Left ventricle myocardium superior (tissue), 1 donor: ENCODE data around the gene ADGRG2. TPM values are rescaled to one million over a fixed set of nuclear protein-coding genes. Genes with fewer than 3 reads are reported as not detected.

Experiments used
- ATAC-seq: fragments of 200-7000 bp; cut with Tn5 transposase; one replicate; pipeline ENCODE4 v1.9.1; 2020; ENCODE audit warnings: mild to moderate bottlenecking, moderate library complexity
- DNase-seq: peaks from one replicate; pipeline ENCODE4 v3.0.0-alpha.2; 2020
- intact Hi-C: fragments of 100-400 bp; cut with micrococcal nuclease; formaldehyde crosslinking; loops from one replicate; pipeline ENCODE4 v1.11.0; 2022
- long read RNA-seq: library from polyadenylated mRNA; unstranded; transcript quantifications from one replicate; pipeline ENCODE4 v2.0.0, GENCODE V29; 2021
- total RNA-seq: library from RNA; stranded (reverse); fragmentation: NEBNext Ultra II Directional; extraction: Animal tissue kit (Norgen Biotek cat#: 25700); gene quantifications from one replicate; pipeline ENCODE4 v1.2.1, GENCODE V29; 2021
- donor health status: DM: no; HTN: yes; CAD: no; lungs with severe emphysema.

Gene ADGRG2
- 0.17 TPM for total RNA-seq
- long read RNA-seq, partial matches to known transcripts, result 0 of 2 reads
- long read RNA-seq, other reads (novel, unspliced or antisense), result 2 of 2 reads

GRCh38 chrX:19121898-19122640, at the start of gene ADGRG2:
ADGRG2 (minus strand) TSS chrX:19122468; CDS start chrX:19068834, 53,634 bp downstream.
- peak; percentile 84 for ATAC-seq

GRCh38 chrX:19168609-19169008, 46.3 kb upstream of the ADGRG2 start:
- intact Hi-C loops, result no loop called here
- DNase-seq (no peak), ATAC-seq (no peak)

More at GRCh38 chrX:19121898-19122640, at the start of gene ADGRG2:
- intact Hi-C loops, result no loop called here
- peak; percentile 60 for DNase-seq

GRCh38 chrX:19162851-19163250, 40.6 kb upstream of the ADGRG2 start:
- intact Hi-C loops, result no loop called here
- ATAC-seq, result no peak
- DNase-seq, result no peak

- ATAC-seq, result peak; percentile 24
- intact Hi-C loops, result no loop called here
- no peak for DNase-seq
Observed at GRCh38 chrX:19156186-19156585, 33.9 kb upstream of the ADGRG2 start.

- ATAC-seq (no peak), DNase-seq (no peak)
- intact Hi-C loops, result no loop called here
Observed at GRCh38 chrX:19152762-19153161, 30.5 kb upstream of the ADGRG2 start.

- DNase-seq (no peak), ATAC-seq (no peak)
- intact Hi-C loops, result no loop called here
Observed at GRCh38 chrX:19137067-19137466, 14.8 kb upstream of the ADGRG2 start.

- no peak for ATAC-seq
- intact Hi-C loops, result no loop called here
- DNase-seq, result no peak
Observed at GRCh38 chrX:19133784-19134183, 11.5 kb upstream of the ADGRG2 start.

- intact Hi-C loops, result no loop called here
- no peak for DNase-seq
- ATAC-seq, result no peak
Observed at GRCh38 chrX:19133231-19133630, 11.0 kb upstream of the ADGRG2 start.

- ATAC-seq (no peak), DNase-seq (no peak)
- intact Hi-C loops, result no loop called here
Observed at GRCh38 chrX:19130628-19131027, 8.4 kb upstream of the ADGRG2 start.

GRCh38 chrX:19129694-19130093, 7.4 kb upstream of the ADGRG2 start:
- DNase-seq (no peak), ATAC-seq (no peak)
- intact Hi-C loops, result no loop called here

- intact Hi-C loops, result no loop called here
- ATAC-seq (peak; percentile 63), DNase-seq (peak; percentile 34)
Observed at GRCh38 chrX:19127649-19128168, 5.4 kb upstream of the ADGRG2 start.

GRCh38 chrX:19122641-19123009, 357 bp upstream of the ADGRG2 start:
- no peak for DNase-seq
- intact Hi-C loops, result no loop called here
- ATAC-seq, result no peak

- DNase-seq (no peak), ATAC-seq (no peak)
- intact Hi-C loops, result no loop called here
Observed at GRCh38 chrX:19121466-19121865, 802 bp downstream of the ADGRG2 start.

GRCh38 chrX:19110642-19111041, 11.6 kb downstream of the ADGRG2 start:
- intact Hi-C loops, result no loop called here
- no peak for DNase-seq
- ATAC-seq, result no peak

- ATAC-seq, result no peak
- intact Hi-C loops, result no loop called here
Observed at GRCh38 chrX:19107035-19107434, 15.2 kb downstream of the ADGRG2 start.

GRCh38 chrX:19100586-19100985, 21.7 kb downstream of the ADGRG2 start:
- intact Hi-C loops, result no loop called here
- DNase-seq, result no peak

More at GRCh38 chrX:19107035-19107434, 15.2 kb downstream of the ADGRG2 start:
- no peak for DNase-seq

GRCh38 chrX:19097553-19098283, 24.6 kb downstream of the ADGRG2 start:
- ATAC-seq (no peak), DNase-seq (no peak)
- intact Hi-C loops, result no loop called here

More at GRCh38 chrX:19100586-19100985, 21.7 kb downstream of the ADGRG2 start:
- ATAC-seq, result no peak

GRCh38 chrX:19096586-19096985, 25.7 kb downstream of the ADGRG2 start:
- ATAC-seq (no peak), DNase-seq (no peak)
- intact Hi-C loops, result no loop called here

- ATAC-seq (peak; percentile 86), DNase-seq (peak; percentile 60)
- intact Hi-C loops, result no loop called here
Observed at GRCh38 chrX:19094654-19095053, 27.6 kb downstream of the ADGRG2 start.

- DNase-seq (no peak), ATAC-seq (no peak)
- intact Hi-C loops, result no loop called here
Observed at GRCh38 chrX:19091596-19091995, 30.7 kb downstream of the ADGRG2 start.
